22Rv1 (cell line): ENCODE data around the gene NPTX1.

Source experiments
- ZFX ChIP-seq: fragments of 450-650 bp; IDR thresholded peaks from 2 replicates; pipeline ENCODE4 v1.6.1; 2017; ENCODE audit warnings: antibody characterized with exemption, borderline replicate concordance
- TF ChIP-seq, protein P1 (sequence below): fragments of 450-650 bp; IDR thresholded peaks from 2 replicates; pipeline ENCODE4 v1.5.1; 2017; ENCODE audit warnings: mild to moderate bottlenecking

DNA sequence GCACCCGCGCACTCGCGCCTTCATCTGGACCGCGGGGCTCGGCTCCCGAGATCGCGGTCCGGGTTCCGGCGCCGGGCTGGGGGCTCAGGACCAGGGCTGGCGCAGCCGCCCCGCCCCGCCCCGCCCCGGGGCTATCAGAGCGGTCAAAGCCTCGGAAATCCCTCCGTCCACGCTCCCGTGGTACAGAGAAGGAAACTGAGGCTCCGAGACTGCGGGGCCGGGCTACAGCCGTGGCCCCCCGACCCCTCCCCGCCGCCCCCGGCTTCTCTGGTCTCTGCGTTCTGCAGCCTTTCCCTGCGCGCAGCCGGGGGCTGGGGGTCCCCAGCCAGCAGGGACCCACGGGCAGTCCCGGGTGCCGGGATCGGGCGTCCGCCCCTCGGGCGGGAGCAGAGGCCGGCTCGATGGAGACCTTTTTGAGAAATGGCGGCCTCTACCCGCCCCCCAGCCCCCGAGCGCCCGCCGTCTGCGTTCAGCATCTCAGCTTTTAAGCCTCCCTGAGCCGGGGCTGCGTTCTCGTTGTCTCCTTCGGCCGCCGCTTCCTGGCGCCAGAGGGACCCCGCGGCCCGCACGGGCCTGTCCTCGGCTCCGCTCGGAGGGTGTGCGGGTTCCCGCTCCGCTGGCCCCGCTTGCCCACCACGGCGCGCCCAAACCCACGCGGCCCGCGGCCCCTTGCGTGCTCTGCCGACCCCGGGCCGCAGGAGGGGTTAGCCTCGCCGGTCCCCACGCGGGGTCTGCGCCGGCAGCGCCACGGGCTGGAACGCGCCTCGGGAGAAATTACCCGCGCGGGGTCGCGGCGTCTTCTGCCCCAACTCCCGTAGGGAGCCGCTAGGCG lies 1.5 kb upstream of the NPTX1 start:
- TF ChIP-seq, protein P1, sequence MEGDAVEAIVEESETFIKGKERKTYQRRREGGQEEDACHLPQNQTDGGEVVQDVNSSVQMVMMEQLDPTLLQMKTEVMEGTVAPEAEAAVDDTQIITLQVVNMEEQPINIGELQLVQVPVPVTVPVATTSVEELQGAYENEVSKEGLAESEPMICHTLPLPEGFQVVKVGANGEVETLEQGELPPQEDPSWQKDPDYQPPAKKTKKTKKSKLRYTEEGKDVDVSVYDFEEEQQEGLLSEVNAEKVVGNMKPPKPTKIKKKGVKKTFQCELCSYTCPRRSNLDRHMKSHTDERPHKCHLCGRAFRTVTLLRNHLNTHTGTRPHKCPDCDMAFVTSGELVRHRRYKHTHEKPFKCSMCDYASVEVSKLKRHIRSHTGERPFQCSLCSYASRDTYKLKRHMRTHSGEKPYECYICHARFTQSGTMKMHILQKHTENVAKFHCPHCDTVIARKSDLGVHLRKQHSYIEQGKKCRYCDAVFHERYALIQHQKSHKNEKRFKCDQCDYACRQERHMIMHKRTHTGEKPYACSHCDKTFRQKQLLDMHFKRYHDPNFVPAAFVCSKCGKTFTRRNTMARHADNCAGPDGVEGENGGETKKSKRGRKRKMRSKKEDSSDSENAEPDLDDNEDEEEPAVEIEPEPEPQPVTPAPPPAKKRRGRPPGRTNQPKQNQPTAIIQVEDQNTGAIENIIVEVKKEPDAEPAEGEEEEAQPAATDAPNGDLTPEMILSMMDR, result peak; percentile 53
- no peak for TF ChIP-seq ZFX
